NCI-H146 (cell line): ENCODE measurements around the gene RBM33.
"Not testable (repeated sequence)": the region's sequence is repeated elsewhere in the genome, so short reads cannot be mapped to it uniquely, and the experiment has no call there.

ENCODE experiments used
- DNase-seq: peaks from one replicate; lab custom pipeline; 2025; lab: John Stamatoyannopoulos, UW

The RBM33 gene

DNA sequence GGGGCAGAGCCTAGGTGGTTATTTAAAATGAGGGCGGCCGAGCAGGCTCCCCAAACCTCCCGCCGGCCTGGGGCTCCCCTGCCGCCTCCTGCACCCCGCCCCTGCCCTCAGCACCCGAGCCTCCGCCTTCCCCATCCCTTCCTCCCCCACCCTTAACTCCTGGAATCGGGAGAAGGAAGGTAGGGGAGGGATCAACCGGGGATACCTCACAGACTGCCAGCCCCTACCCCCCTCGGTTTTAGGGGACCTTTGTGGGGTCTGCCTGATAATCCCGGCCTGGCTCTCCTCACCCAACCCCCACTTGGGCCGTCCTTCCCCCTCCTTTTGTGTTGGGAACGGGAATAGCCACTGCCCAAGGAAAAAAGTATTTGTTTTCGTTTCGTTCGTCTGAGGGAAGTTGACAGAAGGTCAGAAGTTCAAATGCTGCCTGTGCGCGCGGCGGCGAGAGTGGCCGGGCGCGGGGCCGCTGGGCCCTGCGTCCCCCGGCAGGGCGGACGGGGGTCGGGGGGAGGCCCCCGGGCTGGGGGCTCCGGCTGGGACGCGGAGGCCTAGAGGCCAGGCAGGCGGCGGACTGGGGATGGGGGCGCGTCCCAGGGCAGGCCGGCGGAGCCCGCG, 165.0 kb downstream of the RBM33 start:
- DNase-seq = no peak

DNA sequence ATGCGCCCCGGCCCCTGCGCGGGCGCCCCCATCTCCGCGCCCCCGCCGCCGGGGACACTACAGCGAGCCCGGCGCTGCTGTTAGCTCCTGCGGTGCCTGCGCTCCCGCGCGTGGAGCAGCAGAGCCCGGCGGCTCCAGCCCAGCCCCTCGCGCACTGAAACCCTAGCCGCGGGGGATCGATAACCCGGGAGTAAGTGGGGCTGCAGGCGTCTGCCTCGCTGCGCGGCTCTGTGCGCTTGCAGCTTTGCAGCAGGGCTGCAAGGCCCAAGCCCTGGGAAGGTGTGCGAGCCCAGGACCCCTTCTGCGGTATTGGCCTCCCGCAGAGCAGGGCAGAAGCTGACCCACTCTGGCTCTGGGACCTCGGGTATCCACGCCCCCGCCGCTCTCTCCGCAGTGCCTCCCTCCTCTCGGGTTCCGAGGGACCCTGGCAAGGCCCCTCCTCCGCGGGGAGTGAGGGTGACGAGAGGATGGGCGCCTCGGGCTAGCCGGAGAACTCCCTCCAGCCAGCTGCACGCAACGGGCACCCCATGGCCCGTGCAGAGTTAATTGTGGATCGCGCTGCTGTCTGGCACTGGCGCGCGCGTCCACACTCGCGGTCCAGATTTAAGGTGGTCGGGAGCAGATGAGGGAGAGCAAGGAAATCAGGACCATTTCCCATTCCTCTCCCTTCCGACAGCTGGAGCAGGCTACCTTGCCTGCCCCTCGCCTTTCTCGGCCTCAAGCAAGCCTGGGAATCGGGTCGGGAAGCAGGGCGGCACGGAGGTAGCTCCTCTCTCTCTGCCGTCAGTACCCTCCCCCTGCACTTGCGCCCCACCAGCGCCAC, 165.7 kb downstream of the RBM33 start:
- no peak for DNase-seq

DNA sequence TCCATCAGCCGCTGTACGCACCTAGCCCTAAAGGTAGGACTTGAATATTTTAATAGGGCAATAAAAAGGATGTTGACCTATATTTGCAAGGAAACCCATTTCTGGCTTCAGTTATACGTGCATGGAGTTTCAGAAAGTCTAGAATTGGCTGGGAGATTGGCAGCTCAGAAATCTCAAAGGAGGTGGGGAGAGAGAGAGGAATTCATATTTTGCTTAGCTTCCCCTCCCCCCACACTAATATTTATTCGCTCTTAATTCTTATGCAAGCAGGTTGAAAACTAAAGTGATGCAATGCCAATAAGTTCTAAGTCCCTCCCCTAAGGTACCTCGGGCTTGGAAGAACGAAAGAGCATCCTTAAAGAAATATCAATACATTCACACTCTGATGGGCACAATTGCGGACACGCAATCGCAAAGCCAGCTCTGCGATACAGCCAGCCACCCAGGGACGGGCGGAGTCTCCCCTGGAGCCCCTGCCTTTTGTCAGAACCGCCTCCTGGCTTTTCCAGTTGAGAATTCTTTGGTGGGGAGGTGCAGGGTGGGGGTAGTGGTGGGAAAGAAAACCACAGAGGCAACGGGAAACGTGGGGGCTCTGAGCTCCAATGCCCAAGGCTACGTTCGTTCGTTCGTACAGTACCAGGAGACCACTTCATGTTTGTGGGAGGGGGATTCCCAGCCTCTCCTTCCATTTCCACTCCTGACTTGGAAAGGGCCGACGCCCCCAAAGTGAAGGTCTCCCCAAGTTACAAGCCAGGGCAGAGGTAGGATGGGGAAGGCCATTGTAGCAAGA, 166.5 kb downstream of the RBM33 start:
- no peak for DNase-seq

DNA sequence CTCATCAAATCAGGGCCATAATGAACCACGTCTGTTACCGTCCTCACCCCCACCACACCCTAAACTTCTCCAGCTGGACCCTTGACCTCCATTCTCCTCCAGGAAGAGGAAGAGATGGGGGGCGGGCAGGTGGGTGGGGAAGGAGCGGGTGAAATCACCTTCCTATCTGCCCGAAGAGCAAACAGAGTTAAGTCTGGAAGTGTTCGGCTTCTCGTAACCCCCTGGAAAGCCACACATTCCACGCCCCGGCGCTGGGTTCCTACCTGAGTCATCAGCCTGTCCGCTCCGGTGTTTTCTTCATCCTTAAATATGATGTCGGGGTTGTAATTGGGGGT, 167.1 kb downstream of the RBM33 start:
- no peak for DNase-seq

DNA sequence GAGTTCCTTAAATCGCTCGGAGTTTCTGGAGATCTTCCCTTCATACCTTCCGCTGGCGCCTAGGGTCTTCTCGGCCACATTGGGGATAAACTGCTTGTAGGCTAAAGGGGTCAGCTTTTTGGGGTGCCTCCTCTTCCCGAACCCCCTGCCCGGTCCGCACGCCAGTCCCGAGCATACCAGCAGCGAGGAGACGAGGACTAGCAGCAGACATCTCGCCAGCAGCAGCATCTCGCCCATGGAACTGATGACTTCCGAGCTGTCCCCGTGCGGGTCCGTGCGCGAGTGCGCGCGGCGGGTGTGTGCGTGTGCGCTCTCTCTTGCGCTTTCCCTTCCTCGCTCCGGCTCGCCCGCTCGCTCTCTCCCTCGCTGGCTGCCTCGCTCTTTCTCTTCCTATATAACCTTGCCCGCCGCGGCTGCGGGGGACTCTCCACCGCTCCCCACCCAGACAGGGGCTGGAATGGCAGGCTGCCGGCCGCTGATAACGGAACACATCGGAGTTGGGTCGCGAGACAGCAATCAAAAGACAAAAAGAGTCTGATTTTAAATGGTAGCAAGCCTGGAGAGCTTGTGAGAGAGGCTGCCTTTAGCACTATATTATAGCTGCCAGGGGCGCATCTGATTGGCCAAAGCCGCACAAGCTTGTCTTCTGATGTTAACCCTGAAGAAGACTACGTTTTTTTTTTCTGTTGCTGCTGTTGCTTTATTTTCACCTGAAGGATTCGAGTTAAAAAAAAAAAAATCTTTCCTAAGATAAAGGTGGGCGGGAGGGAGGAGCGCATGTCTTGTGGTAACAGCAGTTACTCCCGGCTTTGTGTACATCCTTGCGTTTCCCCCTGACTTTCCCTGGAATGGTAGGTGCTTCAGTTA, 167.7 kb downstream of the RBM33 start, which contains the start of gene SHH:
SHH (minus strand) TSS at position 569 of the 867 bp plus-strand sequence; CDS start at position 228, 341 bp downstream.
- DNase-seq = no peak

DNA sequence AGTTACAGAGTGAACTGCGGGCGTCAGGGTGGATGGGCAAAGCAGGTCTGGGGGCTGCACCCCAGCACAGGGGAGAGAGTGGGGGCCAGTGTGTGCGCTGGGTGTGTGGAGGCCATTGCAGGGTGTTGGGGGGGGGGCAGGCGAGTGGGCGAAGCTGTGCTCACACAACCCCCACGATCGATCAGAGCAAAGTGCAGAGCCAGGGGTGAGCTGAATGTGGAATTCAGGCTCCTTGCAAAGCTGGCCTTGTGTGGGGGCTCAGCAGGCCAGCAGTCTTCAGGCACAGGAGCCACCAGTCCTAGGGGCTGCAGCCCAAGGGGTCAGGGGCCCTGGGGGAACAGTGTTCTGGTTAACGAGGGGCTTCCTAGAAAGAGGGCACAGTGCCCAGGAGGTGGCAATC, 168.7 kb downstream of the RBM33 start:
- no peak for DNase-seq

DNA sequence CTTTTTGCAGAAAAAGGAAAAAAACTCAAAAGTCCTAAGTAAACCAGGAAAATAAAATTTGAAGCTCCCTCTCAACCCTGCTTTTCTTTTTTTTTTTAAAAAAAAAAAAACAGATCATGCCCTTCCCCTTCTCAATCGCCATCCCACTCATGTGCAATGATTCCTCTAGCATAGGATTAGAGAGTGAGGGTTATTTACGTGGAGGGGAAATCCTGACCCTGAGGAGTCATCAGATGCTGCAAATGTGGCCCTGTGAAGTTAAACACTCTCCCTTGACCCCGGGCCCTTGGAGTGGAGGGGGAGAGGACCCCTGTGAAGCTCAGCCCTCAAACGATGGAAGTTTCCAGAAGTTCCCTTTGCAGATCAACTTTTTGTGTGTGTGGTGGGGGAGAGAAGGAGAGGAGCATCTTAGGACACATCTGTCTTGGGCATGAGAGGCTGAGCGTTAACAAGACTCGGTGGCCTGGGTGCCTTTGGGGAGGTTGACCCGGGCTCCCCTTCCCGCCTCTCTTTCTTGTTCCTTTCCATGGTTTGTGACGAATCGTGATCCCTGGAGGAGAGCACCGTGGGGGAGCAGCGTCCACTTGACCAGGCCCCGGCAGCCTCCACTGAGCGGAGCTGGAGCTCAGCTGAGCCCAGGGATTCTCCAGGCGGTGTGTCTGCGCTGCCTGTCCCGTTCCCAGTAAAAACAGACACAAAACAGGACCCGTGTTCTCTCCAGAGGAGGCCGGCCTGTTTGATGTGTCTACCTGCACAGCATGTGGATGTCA, 169.3 kb downstream of the RBM33 start:
- no peak for DNase-seq

DNA sequence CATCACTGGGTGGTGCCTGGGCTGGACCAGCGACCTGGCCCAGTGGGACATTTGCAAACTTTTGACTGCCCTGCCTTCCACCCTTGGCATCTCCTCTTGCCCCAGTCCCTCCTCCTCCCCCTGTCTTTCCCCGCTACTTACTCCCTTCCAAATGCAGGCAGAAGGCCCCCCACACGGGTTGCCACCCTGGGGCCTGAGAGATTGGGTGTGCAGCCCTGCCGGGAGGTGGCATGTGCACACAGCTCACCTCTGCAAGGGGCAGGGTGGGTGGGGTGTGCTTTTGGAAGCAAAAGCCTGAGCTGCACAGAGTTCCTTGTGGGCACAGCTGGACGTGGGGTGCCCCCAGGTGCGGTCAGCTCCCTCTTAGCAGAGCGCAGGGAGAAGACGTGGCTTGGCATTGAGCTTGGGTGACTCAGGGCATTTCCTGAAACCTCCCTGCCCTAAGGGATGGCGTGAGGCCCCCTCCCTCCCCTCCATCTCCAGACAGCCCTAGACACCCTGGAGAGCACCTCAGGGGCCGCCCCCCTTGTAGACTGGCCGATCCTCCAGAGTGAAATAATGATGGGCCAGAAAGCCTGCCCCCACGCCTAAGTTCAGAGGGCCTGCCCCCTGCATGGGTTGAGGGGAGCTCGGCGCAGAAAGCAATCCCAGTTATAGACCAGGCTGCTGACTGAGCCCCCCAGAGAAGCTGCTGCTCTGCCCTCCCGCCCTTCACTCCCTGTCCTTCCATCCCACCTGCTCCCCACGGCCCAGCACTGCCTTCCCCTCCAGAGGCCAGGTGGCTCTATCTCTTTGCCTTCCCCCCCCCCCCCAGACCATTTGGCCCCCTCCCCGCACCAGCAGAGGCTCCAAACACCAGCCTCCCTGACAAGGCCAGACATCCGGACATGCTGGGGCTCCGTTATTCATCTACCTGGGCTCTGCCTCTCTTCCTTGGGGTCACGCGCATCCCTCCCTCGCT, 170.1 kb downstream of the RBM33 start:
- DNase-seq = no peak

DNA sequence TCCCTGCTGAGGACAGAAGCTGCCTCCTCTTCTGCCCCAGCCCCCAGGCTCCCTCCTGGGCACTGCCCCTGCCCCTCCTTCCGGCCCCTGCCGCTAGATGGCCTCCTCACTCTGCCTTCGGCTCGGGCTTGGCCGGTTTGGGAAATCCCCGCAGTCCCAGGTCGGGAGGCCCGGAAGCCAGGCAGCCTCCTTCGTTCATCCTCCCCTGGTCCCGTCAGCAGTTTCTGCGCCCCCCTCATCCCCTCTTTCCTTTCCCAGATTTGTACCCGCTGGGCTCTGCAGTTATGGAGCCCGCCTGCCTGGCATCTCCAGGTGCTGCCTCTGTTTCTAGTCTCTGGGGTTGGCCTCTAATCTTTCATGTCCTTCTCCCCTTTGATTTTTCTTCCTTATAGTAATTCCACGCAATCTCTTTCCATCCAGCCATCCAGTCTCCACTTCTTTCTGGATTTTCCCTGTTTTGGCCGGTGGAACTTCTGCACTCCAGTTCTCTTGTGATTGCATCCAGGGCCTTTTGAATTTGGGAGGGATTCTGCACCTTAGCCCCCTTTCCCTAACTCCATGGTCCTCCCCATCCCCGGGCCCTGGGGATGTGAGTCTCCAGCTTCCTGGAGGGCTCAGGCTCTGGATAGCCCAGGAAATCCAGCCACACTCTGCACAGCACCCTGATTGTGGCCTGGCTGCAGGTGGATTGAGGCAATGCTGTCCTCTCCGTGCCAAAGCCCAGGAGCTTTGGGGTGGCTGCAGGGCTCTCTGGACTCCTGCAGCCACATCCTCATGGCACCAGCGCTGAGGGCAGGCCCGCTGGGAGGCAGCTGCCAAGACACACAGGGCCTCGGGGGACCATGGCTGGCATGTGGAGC, 171.1 kb downstream of the RBM33 start:
- DNase-seq = no peak

DNA sequence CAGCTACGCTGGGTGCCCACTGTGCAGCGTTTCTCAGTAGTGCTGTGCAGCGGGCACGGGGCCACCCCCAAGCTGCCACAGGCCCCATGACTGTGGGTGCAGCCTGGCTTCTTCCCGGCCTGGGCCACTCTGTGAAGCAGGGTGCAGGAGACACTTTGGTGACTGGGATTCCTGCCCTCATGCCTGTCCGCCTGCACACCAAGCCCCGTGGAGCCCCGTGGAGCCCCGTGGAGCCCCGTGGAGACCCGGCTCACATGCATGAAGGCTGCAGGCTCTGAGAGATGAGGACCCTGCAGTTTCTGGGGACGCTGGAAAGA, 171.7 kb downstream of the RBM33 start:
- no peak for DNase-seq

DNA sequence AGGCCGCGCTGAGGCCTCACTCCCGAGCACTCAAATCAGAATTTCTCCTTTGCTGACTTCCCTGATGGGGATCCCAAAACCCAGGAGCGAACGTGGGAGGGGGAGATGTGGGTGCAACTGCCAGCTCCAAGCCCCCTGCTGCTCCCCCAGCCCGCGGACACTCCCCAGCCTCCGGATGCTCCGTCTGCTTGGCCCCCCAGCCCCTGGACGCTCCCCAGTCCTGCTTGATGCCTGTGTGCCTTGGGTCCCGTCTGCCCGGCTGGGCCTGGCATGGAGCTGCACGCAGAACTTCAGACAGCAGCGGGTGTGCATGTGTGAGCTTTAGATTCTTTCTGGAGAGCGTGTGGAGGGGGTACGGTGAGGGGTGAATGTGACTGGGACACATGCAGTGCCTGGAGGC, 172.5 kb downstream of the RBM33 start:
- no peak for DNase-seq

DNA sequence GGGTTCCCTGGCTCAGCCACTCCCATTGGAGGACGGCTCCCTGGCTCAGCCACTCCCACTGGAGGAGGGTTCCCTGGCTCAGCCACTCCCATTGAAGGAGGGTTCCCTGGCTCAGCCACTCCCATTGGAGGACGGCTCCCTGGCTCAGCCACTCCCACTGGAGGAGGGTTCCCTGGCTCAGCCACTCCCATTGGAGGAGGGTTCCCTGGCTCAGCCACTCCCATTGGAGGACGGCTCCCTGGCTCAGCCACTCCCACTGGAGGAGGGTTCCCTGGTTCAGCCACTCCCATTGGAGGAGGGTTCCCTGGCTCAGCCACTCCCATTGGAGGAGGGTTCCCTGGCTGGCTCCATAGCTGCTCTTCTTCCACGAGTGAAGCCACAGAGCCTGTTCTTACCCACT, 173.1 kb downstream of the RBM33 start:
- DNase-seq = not testable (repeated sequence)

DNA sequence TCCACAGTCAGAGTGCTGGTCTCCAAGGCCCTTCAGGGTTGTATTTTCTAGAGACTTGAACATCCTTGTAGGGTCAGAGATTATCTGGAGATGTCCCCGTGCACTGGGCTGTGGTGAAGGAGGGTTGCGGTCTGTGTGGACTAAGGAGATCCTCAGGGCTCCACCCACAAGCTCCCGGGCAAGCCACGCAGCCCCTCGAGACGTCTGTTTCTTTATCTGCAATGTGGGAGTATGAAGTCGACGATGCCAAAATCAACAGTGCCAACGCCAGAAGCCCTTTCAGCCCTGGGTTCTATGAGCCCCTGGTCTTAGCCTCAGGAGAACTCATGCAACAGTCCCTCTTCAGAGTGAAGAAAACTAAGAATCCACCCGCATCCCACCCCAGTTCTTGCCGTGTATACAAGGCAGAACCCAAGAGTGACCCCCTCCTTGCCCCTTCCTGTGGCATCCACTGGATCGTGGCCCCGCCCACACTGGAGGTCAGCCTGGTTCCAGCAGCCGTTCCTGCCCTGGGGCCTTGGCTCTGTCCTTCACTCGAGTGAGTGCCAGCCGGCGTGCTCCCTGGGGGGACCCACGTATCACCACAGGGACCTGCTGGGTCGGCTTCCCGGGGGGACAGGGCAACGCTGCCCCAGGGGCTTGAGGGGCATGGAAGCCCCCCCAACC, 173.8 kb downstream of the RBM33 start:
- no peak for DNase-seq

DNA sequence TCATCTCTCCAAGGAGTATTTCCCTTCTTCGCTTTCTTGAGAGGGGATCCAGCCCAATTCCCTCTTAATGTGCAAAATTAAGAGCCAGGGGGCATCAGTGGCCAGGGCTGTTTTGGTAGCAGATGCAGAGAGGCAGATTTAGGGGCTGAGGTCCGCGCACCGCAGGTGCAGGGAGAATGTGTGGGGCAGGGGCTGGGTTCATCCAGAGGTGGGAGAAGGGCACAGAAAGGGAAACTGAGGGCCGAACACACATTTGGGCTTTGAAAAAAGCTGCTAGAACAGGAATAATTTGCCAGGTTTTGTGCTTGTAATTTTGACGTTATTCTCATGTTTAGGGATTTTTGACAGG, 174.3 kb downstream of the RBM33 start:
- DNase-seq = no peak

DNA sequence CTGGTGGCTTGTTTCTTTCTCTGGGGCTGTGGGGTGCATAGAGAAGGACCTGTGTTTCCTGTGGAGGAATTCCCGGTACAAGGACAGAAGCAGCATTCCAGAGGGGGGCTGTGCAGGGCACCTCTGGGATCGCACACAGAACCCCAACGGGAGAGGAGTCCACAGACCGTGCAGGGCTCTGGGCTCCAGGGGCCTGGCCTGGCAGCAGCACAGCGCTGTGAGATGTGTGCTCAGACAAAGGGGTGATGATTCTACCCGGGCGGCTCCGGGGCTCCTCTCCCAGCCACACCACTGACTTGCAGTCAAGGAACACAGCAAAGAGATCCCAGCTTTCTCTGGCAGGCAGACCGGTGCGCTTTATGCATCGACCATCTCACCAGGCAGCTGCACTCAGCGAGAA, 174.7 kb downstream of the RBM33 start:
- DNase-seq = no peak

DNA sequence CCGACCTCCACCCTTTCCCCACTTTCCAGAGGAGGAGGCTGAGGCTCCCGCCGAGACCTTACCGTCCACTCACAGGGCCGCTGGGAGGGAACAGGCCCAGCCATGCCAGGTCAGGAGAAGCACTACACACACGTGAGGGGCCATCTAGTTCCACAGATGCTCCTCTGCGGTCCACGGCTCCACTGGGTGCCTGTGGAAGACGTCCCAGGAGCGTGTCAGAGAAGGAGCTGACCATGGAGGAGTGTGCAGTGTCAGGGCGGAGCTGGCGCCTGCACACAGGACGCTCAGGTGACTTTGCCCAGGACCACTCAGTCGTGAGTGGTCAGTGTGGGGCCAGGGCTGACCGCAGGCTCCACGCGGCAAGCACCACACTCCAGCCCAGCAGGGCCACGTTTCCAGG, 175.8 kb downstream of the RBM33 start:
- no peak for DNase-seq

DNA sequence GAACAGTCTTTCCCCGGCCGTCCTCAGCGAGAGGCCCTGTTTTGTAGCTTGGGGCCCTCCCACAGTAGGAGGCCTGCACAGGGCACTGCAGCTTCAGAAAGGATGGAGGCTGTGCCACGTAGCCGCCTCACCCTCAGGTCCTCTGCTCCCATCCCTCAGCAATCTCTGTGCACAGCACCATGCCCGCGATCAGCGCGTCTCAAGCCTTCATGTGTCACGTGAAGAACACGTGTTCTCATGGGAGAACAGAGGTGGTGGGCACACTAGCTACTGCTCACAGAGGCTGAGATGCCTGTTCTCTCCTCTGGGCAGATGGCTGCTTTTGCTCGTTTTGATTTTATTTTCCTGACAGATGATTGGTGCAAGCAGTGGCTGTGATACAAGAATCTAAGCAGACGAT, 176.3 kb downstream of the RBM33 start:
- DNase-seq = no peak

DNA sequence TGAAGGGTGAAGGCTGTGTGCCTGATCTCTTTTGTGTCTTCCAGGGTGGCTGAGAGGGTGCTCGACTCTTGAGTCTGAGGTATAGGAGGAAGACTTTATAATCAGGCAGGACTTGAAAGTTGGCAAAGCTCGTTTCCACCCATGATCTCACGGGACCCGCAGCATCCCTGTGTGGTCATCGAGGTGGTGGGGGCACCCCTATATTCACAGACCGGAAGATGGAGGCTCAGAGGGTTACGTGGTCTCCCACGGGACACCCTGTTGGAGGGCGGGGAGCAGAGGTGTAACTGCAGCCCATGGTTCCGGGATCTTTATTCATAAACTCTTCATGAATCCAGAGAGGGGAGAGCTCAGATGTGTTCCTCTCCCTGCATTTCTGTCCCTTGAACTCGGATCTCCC, 177.4 kb downstream of the RBM33 start:
- no peak for DNase-seq
